Spleen (tissue), 7 donors: Measurements from ENCODE around the gene CASKIN2.

ENCODE experiments used
- CTCF ChIP-seq, 11 experiments: fragments of 200-600 bp in 7 of 11; fragments of 450-650 bp in 4 of 11; sonication (generic) in 4 of 11; IDR thresholded peaks in 8 of 11; conservative IDR thresholded peaks in 3 of 11; 1 replicate in 7 of 11; 2 replicates in 4 of 11; pipeline versions ENCODE4 v1.4.0 to v1.8.0; 2016 to 2021; ENCODE audit warnings: antibody characterized with exemption in 11 of 11, inconsistent platforms in 4 of 11, mild to moderate bottlenecking in 1 of 11
- POLR2A ChIP-seq, 3 donors: fragments of 450-650 bp; IDR thresholded peaks; one replicate each; pipeline ENCODE4 v1.5.1; 2017; ENCODE audit warnings: antibody characterized with exemption in 3 of 3, mild to moderate bottlenecking in 1 of 3
- POLR2AphosphoS5 ChIP-seq, 3 donors: sonication (generic); formaldehyde crosslinking; IDR thresholded peaks; one replicate each; pipeline ENCODE4 v1.5.1; 2017; ENCODE audit warnings: antibody characterized with exemption in 3 of 3
- donor health status: DM: no; HTN: no; CAD: no; lungs with moderate emphysema.
- donor health status: DM: no; HTN: no; CAD: no.
- donor health status: DM: no; HTN: no; CAD: no.

GRCh38 chr17:75514299-75514918 is 928 bp downstream of the CASKIN2 start:
- no peak for TF ChIP-seq POLR2AphosphoS5 (IDR thresholded peaks at IDR 0.05)
- TF ChIP-seq CTCF (IDR thresholded peaks at IDR 0.05 in 8 of 11, conservative IDR thresholded peaks at IDR 0.05 in 3 of 11): no peak
- no peak for TF ChIP-seq POLR2A (IDR thresholded peaks at IDR 0.05)
